Neural progenitor cell (in vitro differentiated cells): ENCODE results near the gene MYO6.

Experiments
- CTCF ChIP-seq: fragments of 200-600 bp; sonication (generic); IDR thresholded peaks from 2 replicates; pipeline ENCODE4 v1.5.1; 2017; ENCODE audit warnings: antibody characterized with exemption, mild to moderate bottlenecking
- EZH2 ChIP-seq: fragments of 200-600 bp; sonication (generic); IDR thresholded peaks from 2 replicates; pipeline ENCODE4 v1.6.1; 2017; ENCODE audit warnings: antibody characterized with exemption, mild to moderate bottlenecking, moderate library complexity
- EZH2phosphoT487 ChIP-seq: fragments of 200-600 bp; sonication (generic); IDR thresholded peaks from 2 replicates; pipeline ENCODE4 v1.6.1; 2017; ENCODE audit warnings: antibody characterized with exemption

GRCh38 chr6:75758061-75758460 lies 9.0 kb downstream of the MYO6 start:
- no peak for TF ChIP-seq CTCF
- no peak for TF ChIP-seq EZH2
- TF ChIP-seq EZH2phosphoT487: no peak
